Gastrocnemius medialis (tissue), 4 donors: ENCODE data around the gene TMEM54. TPM values are rescaled to one million over a fixed set of nuclear protein-coding genes. Genes with fewer than 3 reads are reported as not detected.

Experiments used
- ATAC-seq, 2 donors: fragments of 150-250 bp; one replicate each; pipeline ENCODE4 v1.9.1; 2016
- DNase-seq, 2 donors: peaks; one replicate each; pipeline ENCODE4 v3.0.0-alpha.2; 2019
- H3K27ac ChIP-seq, 4 donors: fragments of 200-600 bp; sonication (generic); 1 replicate in 1 of 4; 2 replicates in 3 of 4; pipeline ENCODE4 v1.5.1; 2016 to 2018; ENCODE audit warnings: mild to moderate bottlenecking in 2 of 4, moderate library complexity in 1 of 4
- H3K27me3 ChIP-seq, 3 donors: fragments of 200-600 bp; sonication (generic) in 2 of 3; 1 replicate in 1 of 3; 2 replicates in 2 of 3; pipeline versions ENCODE4 v1.5.1 to v1.6.0; 2016 to 2019; ENCODE audit warnings: mild to moderate bottlenecking in 1 of 3, moderate library complexity in 1 of 3
- H3K36me3 ChIP-seq, 2 donors: fragments of 200-600 bp; sonication (generic) in 1 of 2; one replicate each; pipeline ENCODE4 v1.5.1; 2017 to 2018
- H3K4me1 ChIP-seq, 2 donors: fragments of 200-600 bp; sonication (generic) in 1 of 2; one replicate each; pipeline ENCODE4 v1.5.1; 2016 to 2017; ENCODE audit warnings: mild to moderate bottlenecking in 2 of 2
- H3K4me3 ChIP-seq, 4 donors: fragments of 200-600 bp; sonication (generic) in 3 of 4; 1 replicate in 1 of 4; 2 replicates in 3 of 4; pipeline ENCODE4 v1.5.1; 2016 to 2019; ENCODE audit warnings: mild to moderate bottlenecking in 2 of 4
- H3K9me3 ChIP-seq, 3 donors: fragments of 200-600 bp; sonication (generic) in 2 of 3; 1 replicate in 1 of 3; 2 replicates in 2 of 3; pipeline ENCODE4 v1.5.1; 2016 to 2019
- POLR2A ChIP-seq, 2 donors: fragments of 450-650 bp; IDR thresholded peaks; one replicate each; pipeline ENCODE4 v1.6.1; 2017; ENCODE audit warnings: antibody characterized with exemption in 2 of 2, mild to moderate bottlenecking in 2 of 2, moderate library complexity in 2 of 2
- in situ Hi-C, 4 donors: fragments of 200-750 bp; cut with MboI; loops; one replicate each; pipeline versions ENCODE4 v1.15.0 to v1.8.0; 2017; ENCODE audit warnings: low sequenced_read_pairs in 4 of 4
- intact Hi-C: fragments of 100-400 bp; cut with DNase I; formaldehyde crosslinking; loops from one replicate; pipeline ENCODE4 v1.15.1; 2023; ENCODE audit warnings: low total_unique reads
- total RNA-seq, 4 donors: library from RNA; depleted of rRNA; stranded (reverse); fragments of >200 nt; gene quantifications; one replicate each; pipeline versions ENCODE4 v1.1.0 to v1.2.3, GENCODE V29; 2016
- TF ChIP-seq, protein P1 (sequence below), 5 experiments: fragments of 450-650 bp in 3 of 5; fragments of 200-600 bp in 2 of 5; sonication (generic) in 2 of 5; IDR thresholded peaks in 4 of 5; conservative IDR thresholded peaks in 1 of 5; 1 replicate in 4 of 5; 2 replicates in 1 of 5; pipeline ENCODE4 v1.5.1; 2016 to 2019; ENCODE audit warnings: antibody characterized with exemption in 5 of 5, mild to moderate bottlenecking in 3 of 5, moderate library complexity in 3 of 5

TMEM54 gene
- total RNA-seq, 4 donors from 2014 or later, result 4.0 to 7.0 (median 4.8) TPM

DNA sequence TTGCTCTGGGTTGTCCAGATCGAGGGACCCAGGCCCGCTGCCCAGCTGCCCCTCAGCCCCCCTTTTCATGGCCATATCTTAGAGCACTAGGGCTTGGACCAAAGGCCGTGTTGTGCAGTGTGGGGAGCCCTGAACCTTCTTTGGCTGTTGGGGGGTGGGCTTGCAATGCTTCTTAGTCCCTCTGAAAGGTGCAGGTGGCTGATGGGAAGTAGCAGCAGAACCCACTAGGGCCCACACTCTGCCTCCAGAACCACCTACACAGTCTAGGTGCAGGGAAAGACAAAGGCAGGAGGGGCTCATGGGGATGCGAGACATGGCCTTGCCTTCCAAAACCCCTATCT, 17.2 kb downstream of the TMEM54 start:
- H3K27ac ChIP-seq, result no peak overlapping the region
- in situ Hi-C loops (no loop called here), intact Hi-C loops (no loop called here)
- H3K4me1 ChIP-seq, result peaks cover 11 to 14% of the 10 kb centered on the region in 2 donors
- H3K36me3 ChIP-seq, result no peaks in the 10 kb centered on the region
- H3K9me3 ChIP-seq, result no peaks in the 10 kb centered on the region
- TF ChIP-seq, protein P1, sequence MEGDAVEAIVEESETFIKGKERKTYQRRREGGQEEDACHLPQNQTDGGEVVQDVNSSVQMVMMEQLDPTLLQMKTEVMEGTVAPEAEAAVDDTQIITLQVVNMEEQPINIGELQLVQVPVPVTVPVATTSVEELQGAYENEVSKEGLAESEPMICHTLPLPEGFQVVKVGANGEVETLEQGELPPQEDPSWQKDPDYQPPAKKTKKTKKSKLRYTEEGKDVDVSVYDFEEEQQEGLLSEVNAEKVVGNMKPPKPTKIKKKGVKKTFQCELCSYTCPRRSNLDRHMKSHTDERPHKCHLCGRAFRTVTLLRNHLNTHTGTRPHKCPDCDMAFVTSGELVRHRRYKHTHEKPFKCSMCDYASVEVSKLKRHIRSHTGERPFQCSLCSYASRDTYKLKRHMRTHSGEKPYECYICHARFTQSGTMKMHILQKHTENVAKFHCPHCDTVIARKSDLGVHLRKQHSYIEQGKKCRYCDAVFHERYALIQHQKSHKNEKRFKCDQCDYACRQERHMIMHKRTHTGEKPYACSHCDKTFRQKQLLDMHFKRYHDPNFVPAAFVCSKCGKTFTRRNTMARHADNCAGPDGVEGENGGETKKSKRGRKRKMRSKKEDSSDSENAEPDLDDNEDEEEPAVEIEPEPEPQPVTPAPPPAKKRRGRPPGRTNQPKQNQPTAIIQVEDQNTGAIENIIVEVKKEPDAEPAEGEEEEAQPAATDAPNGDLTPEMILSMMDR (IDR thresholded peaks at IDR 0.05 in 4 of 5, conservative IDR thresholded peaks at IDR 0.05 in 1 of 5), result no peak
- no peak for TF ChIP-seq POLR2A (IDR thresholded peaks at IDR 0.05)
- H3K27me3 ChIP-seq, result peaks cover 17 to 25% (median 22%) of the 10 kb centered on the region in 3 donors
- DNase-seq (no peak), ATAC-seq (no peak)
- H3K4me3 ChIP-seq, result no peak overlapping the region

DNA sequence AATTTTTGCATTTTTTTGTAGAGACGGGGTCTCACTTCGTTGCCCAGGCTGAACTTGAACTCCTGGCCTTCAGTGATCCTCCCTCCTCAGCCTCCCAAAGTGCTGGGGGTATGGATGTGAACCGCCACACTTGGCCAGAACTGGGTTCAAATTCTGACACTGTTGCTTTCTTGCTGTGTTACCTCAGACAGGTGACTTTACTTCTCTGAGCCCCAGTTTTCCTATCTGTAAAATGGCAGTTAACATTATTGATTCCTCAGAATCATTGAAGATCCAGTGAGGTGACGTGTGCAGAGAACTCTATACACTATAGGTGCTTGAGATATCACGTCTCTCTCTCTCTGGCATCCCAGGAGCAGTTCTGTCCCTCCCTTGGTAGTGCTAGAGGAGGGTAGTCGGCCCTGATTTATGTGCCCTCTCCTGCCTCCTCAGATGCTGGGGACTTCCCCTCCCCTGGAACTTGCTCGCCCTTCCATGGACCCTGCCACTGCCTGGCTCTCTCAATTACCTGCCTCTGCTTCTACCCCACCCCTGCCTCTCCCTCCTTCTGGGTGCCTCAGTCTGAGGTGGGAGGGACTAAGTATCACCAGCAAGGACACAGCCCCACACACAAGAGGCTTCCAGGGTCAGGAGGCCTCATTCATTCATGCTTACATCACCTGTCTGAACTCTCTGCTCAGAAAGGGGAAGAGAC, 17.7 kb downstream of the TMEM54 start:
- Histone ChIP-seq H3K27me3 (peaks cover 15 to 25% (median 22%) of the 10 kb centered on the region in 3 donors), H3K9me3 (no peaks in the 10 kb centered on the region), H3K36me3 (no peaks in the 10 kb centered on the region), H3K4me3 (no peak overlapping the region), H3K4me1 (peaks cover 11 to 14% of the 10 kb centered on the region in 2 donors), H3K27ac (no peak overlapping the region)
- TF ChIP-seq, protein P1 (IDR thresholded peaks at IDR 0.05 in 4 of 5, conservative IDR thresholded peaks at IDR 0.05 in 1 of 5), result no peak
- TF ChIP-seq POLR2A (IDR thresholded peaks at IDR 0.05), result no peak
- ATAC-seq, result no peak
- intact Hi-C loops (no loop called here), in situ Hi-C loops (no loop called here)
- DNase-seq, result no peak

DNA sequence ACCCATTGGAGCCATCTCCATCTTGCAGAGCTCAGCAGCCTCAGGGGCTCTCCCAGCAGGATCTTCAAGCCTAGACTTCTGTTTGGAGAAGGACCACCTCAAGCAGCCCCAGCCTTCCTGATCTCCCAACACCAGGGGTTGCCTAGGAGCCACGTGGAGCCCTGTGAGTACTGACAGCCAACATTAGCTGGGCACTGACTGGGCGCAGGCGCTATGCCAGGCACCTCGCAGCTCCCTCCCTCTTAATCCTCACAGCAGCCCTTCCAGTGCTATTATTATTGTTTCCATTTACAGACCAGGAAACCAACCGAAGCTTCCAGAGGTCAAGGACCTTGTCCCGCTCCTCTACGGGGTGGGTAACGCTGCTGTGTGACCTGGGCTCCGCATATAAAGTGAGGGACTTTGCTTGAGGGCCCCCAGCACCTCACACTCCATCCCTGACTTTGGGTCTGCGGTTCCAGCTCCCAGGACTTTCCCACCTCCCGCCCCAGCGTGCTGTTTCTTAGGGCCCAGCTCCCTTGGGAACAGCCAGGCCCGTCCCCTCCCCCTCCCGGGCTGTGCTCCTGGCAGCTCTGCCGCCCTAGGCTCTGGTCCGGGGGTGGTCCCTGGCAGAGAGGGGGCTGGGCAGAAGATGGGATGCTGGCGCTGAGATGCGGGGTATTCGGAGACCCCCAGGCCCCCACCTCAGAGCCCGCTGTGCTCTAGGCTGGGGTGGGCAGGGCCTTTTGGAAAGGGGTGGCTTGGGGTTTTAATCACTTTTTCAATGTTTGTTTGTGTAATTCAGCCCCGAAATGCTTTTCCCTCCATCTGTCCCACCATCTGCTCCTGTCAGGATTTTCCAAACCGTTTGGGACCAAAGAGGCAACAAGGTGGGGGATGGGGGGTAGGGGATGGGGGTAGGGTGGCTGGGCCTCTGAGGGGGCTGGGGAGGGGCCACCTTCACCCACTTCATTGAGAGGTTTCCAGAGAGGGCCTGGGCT, 19.0 kb downstream of the TMEM54 start:
- H3K4me1 ChIP-seq, result peaks cover 11 to 17% of the 10 kb centered on the region in 2 donors
- peak overlapping the region in 3 of 4 donors; percentile 11 to 25 (median 14) for H3K4me3 ChIP-seq
- peak in 1 of 2 donors; percentile 47 for DNase-seq

DNA sequence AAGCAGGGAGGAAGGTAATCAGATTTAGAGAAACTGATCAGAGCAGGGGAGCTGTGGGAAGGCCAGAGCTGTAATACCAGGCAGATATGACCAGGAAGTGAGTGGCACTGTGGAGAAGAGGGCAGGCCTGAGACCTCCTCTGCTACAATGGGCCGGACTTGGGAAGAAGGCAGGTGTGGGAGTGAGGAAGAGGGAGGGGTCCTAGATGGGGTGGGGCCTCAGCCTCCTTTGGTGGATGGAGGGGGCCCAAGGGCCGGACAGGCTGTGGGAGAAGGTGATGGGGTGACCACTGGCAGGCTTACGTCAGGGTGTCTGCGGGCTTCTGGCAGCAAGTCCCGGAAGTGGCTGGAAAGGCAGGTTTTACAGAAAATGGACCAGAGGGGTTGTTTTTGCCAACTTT, 19.9 kb downstream of the TMEM54 start:
- H3K9me3 ChIP-seq, result no peaks in the 10 kb centered on the region
- in situ Hi-C loops, result no loop called here
- H3K27me3 ChIP-seq, result peaks cover 0 to 8% (median 8%) of the 10 kb centered on the region in 3 donors
- no peak overlapping the region for H3K4me3 ChIP-seq
- H3K4me1 ChIP-seq, result peaks cover 16 to 17% of the 10 kb centered on the region in 2 donors
- no peaks in the 10 kb centered on the region for H3K36me3 ChIP-seq
- ATAC-seq, result no peak
- TF ChIP-seq, protein P1 (IDR thresholded peaks at IDR 0.05 in 4 of 5, conservative IDR thresholded peaks at IDR 0.05 in 1 of 5), result no peak
- no peak for TF ChIP-seq POLR2A (IDR thresholded peaks at IDR 0.05)
- H3K27ac ChIP-seq, result peak overlapping the region in 1 of 4 donors; percentile 37
- no peak for DNase-seq
- intact Hi-C loops, result no loop called here

More for the DNA sequence above, 19.0 kb downstream of the TMEM54 start:
- TF ChIP-seq, protein P1 (IDR thresholded peaks at IDR 0.05 in 4 of 5, conservative IDR thresholded peaks at IDR 0.05 in 1 of 5), result no peak
- no peak for TF ChIP-seq POLR2A (IDR thresholded peaks at IDR 0.05)
- Histone ChIP-seq H3K27ac (peak overlapping the region in 3 of 4 donors; percentile 12 to 49 (median 23)), H3K27me3 (peaks cover 7 to 16% (median 15%) of the 10 kb centered on the region in 3 donors), H3K9me3 (no peaks in the 10 kb centered on the region), H3K36me3 (no peaks in the 10 kb centered on the region)
- intact Hi-C loops (no loop called here), in situ Hi-C loops (no loop called here)
- peak; percentile 67 to 68 for ATAC-seq
